Upper lobe of right lung (tissue), 1 donor: Measurements from ENCODE around the gene CLCF1. TPM values are rescaled to one million over a fixed set of nuclear protein-coding genes. Genes with fewer than 3 reads are reported as not detected.

Experiments used
- ATAC-seq: fragments of 200-7000 bp; cut with Tn5 transposase; one replicate; pipeline ENCODE4 v1.9.1; 2020; ENCODE audit warnings: mild to moderate bottlenecking, moderate library complexity
- DNase-seq: peaks from one replicate; pipeline ENCODE4 v3.0.0-alpha.2; 2020
- H3K27ac ChIP-seq: fragments of 200-600 bp; one replicate; pipeline ENCODE4 v1.8.0; 2022
- H3K27me3 ChIP-seq: fragments of 200-600 bp; one replicate; pipeline ENCODE4 v1.8.0; 2022; ENCODE audit warnings: mild to moderate bottlenecking
- H3K36me3 ChIP-seq: fragments of 200-600 bp; one replicate; pipeline ENCODE4 v1.8.0; 2022
- H3K4me1 ChIP-seq: fragments of 200-600 bp; one replicate; pipeline ENCODE4 v1.8.0; 2022
- H3K4me3 ChIP-seq: fragments of 200-600 bp; one replicate; pipeline ENCODE4 v1.8.0; 2022; ENCODE audit warnings: mild to moderate bottlenecking
- H3K9me3 ChIP-seq: fragments of 200-600 bp; one replicate; pipeline ENCODE4 v1.8.0; 2022
- CTCF ChIP-seq: fragments of 200-600 bp; IDR thresholded peaks from one replicate; pipeline ENCODE4 v1.8.0; 2022; ENCODE audit warnings: antibody characterized with exemption
- intact Hi-C: fragments of 100-400 bp; cut with DNase I; formaldehyde crosslinking; loops from one replicate; pipeline ENCODE4 v1.11.0; 2022
- total RNA-seq: library from RNA; stranded (reverse); fragmentation: NEBNext Ultra II Directional; extraction: Animal tissue kit (Norgen Biotek cat#: 25700); gene quantifications from one replicate; pipeline ENCODE4 v1.2.1, GENCODE V29; 2021
- donor health status: DM: no; HTN: yes; CAD: no; lungs with severe emphysema.

CLCF1 gene
- total RNA-seq, 1 donor from 2014 or later: 4.0 TPM

DNA sequence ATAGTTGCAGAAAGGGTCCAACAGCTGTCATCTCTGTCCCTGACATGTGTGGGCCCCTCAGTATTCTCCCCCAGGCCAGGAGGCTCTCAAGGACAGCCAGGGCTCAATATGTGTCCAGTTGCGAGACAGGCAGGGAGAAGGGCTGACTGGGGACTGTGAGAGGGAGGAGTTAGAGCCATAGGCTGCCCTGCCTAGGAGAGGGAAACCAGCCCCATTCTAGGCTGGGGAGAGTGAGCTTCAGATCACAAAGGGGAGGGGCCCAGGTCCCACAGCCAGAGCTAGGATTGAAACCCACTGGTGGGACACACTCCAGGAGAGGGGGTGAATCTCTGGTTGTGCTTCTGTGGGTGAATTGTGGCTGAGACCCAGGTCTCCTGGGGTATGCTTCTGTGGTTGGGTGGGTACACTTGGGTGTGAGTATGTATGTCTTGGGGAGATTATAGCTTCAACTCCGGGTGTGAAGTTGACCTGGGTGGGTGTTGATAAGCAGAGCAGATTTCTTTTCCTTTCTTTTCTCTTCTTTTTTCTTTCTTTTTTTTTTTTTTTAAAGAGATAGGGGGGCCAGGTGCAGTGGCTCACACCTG is 40.0 kb upstream of the CLCF1 start:
- no peaks in the 10 kb centered on the region for H3K27me3 ChIP-seq
- intact Hi-C loops: no loop called here
- ATAC-seq (no peak), DNase-seq (no peak)
- H3K9me3 ChIP-seq: no peaks in the 10 kb centered on the region
- no peak overlapping the region for H3K27ac ChIP-seq
- H3K4me3 ChIP-seq: no peak overlapping the region
- no peaks in the 10 kb centered on the region for H3K36me3 ChIP-seq
- peaks cover 28% of the 10 kb centered on the region for H3K4me1 ChIP-seq
- no peak for TF ChIP-seq CTCF

- DNase-seq (no peak), ATAC-seq (no peak)
- Histone ChIP-seq H3K4me3 (no peak overlapping the region), H3K36me3 (no peaks in the 10 kb centered on the region), H3K4me1 (peaks cover 27% of the 10 kb centered on the region), H3K9me3 (no peaks in the 10 kb centered on the region), H3K27ac (no peak overlapping the region), H3K27me3 (no peaks in the 10 kb centered on the region)
- intact Hi-C loops: no loop called here
- TF ChIP-seq CTCF: no peak
Measured at GRCh38 chr11:67412495-67413179, 39.2 kb upstream of the CLCF1 start.

DNA sequence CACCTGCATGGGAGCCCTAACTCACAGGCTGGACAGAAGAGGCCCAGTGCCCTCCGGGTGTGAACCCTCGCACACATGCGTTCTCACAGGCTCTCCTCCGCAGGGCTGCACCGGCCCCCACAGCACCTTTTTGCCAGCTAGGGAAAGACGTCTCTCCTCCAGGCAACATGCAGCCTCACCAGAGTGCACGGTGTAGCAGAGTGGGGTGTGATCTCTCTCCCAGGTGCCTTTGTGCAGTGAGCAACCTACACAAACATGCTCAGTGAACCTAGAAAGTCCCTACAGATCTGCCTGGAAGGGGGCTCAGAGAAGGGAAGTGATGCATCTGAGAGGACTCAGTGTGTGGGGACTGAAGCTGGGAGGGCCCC is 38.4 kb upstream of the CLCF1 start:
- H3K27ac ChIP-seq: no peak overlapping the region
- no peak overlapping the region for H3K4me3 ChIP-seq
- no peaks in the 10 kb centered on the region for H3K36me3 ChIP-seq
- ATAC-seq: no peak
- intact Hi-C loops: no loop called here
- no peaks in the 10 kb centered on the region for H3K9me3 ChIP-seq
- H3K4me1 ChIP-seq: peaks cover 23% of the 10 kb centered on the region
- H3K27me3 ChIP-seq: no peaks in the 10 kb centered on the region
- TF ChIP-seq CTCF: no peak
- DNase-seq: no peak

DNA sequence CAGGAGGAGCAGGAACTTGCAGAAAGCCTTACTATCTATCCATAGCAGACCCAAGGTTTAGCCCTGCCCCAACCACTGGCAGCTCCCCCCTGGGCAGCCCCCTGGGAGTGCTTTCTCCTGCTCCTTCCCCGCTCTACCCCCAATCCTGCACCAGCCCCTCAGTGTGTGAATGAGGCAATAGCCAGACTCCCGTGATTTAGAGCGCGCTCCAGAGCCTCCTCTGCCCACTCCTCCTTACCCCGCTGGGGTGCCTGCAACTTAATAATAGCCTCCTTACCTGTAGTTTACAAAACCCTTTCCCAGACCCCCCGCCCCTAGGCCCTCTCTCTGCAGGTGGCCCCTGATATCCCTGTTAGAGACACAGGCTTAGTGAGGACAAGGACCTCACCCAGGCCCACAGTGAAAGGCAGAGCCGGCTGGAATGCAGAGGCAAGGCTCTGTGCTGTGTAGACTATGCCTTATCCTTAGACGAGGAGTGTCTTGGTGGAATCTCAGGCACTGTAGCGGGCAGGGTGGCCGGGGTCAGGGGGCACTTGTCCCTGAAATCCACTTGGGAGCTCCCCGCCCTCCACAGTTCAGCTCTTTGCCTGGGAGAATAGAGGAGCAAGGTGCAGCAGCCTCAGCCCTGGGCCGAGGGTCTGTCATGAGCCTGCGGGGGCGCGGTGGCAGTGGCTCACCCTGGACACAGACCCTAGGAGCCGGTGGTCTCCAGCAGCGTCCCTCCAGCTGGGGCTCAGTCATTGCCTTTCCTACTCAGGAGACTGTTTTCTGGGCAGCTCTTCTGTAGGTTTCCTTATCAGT is 37.8 kb upstream of the CLCF1 start:
- H3K27me3 ChIP-seq: no peaks in the 10 kb centered on the region
- intact Hi-C loops: no loop called here
- H3K9me3 ChIP-seq: no peaks in the 10 kb centered on the region
- no peaks in the 10 kb centered on the region for H3K36me3 ChIP-seq
- no peak overlapping the region for H3K27ac ChIP-seq
- DNase-seq (no peak), ATAC-seq (no peak)
- no peak for TF ChIP-seq CTCF
- H3K4me1 ChIP-seq: peaks cover 20% of the 10 kb centered on the region
- H3K4me3 ChIP-seq: no peak overlapping the region

DNA sequence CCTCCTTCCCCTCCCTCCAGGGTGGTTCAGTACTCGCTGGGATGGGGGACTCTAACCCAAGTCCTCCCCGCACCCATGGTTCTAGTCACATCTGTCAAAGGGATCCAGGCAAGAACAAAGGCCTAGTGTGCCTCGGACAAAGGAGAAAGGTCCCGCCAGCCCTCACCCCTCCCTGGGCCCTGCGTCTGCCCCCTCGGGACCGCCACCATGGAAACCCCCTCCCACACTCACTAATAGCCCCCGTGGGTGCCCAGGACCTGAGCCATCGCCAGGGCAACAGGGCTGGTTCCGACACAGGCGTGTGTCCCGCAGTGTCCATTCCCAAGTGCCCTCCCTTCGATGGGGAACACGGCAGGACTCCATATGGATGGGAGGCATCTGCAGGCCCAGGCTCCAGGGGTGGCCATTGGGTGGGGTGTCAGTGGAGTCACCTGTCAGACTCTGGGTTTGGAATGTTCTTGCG is 37.0 kb upstream of the CLCF1 start:
- Histone ChIP-seq H3K27ac (no peak overlapping the region), H3K4me3 (no peak overlapping the region), H3K27me3 (no peaks in the 10 kb centered on the region), H3K4me1 (peaks cover 16% of the 10 kb centered on the region), H3K36me3 (no peaks in the 10 kb centered on the region), H3K9me3 (no peaks in the 10 kb centered on the region)
- no peak for DNase-seq
- ATAC-seq: no peak
- no peak for TF ChIP-seq CTCF
- intact Hi-C loops: no loop called here
